LNCaP clone FGC (cell line): ENCODE results near the gene SH3YL1.

ENCODE experiments used
- DNase-seq: peaks from one replicate; pipeline ENCODE4 v3.0.0-alpha.2; 2011; ENCODE audit warnings: low read depth
- H3K4me3 ChIP-seq: 2 replicates; pipeline ENCODE4 v1.5.1; 2011; ENCODE audit warnings: mild to moderate bottlenecking, low read depth, low read length, control low read depth
- TF ChIP-seq, protein P1 (sequence below): IDR thresholded peaks from 2 replicates; pipeline ENCODE4 v1.5.1; 2012; ENCODE audit warnings: mild to moderate bottlenecking; ENCODE audit not compliant: control insufficient read depth, insufficient read depth; ENCODE audit errors: extremely low read depth

The SH3YL1 gene

DNA sequence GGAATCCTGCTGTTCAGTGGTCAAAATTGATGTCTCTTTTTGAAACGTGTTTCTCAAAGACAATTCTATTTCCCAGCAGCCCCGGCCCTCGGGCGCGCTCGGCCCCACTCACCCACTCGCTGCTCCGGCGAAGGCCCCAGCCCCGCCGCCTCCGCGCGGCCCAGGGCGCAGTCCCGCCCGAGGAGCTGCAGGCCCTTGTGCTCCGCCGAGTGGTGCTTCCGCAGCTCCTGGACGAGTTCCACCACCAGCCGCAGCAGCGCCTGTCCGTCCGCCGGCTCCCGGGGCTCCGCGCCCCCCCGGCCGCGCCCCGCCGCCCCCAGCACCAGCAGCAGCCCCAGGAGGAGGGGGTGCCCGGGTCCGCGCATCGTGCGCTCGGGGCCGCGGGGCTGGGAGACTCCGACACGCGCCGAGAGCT is 23.6 kb upstream of the SH3YL1 start:
- DNase-seq, result no peak
- TF ChIP-seq, protein P1, sequence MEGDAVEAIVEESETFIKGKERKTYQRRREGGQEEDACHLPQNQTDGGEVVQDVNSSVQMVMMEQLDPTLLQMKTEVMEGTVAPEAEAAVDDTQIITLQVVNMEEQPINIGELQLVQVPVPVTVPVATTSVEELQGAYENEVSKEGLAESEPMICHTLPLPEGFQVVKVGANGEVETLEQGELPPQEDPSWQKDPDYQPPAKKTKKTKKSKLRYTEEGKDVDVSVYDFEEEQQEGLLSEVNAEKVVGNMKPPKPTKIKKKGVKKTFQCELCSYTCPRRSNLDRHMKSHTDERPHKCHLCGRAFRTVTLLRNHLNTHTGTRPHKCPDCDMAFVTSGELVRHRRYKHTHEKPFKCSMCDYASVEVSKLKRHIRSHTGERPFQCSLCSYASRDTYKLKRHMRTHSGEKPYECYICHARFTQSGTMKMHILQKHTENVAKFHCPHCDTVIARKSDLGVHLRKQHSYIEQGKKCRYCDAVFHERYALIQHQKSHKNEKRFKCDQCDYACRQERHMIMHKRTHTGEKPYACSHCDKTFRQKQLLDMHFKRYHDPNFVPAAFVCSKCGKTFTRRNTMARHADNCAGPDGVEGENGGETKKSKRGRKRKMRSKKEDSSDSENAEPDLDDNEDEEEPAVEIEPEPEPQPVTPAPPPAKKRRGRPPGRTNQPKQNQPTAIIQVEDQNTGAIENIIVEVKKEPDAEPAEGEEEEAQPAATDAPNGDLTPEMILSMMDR, result no peak
- H3K4me3 ChIP-seq, result no peak overlapping the region

DNA sequence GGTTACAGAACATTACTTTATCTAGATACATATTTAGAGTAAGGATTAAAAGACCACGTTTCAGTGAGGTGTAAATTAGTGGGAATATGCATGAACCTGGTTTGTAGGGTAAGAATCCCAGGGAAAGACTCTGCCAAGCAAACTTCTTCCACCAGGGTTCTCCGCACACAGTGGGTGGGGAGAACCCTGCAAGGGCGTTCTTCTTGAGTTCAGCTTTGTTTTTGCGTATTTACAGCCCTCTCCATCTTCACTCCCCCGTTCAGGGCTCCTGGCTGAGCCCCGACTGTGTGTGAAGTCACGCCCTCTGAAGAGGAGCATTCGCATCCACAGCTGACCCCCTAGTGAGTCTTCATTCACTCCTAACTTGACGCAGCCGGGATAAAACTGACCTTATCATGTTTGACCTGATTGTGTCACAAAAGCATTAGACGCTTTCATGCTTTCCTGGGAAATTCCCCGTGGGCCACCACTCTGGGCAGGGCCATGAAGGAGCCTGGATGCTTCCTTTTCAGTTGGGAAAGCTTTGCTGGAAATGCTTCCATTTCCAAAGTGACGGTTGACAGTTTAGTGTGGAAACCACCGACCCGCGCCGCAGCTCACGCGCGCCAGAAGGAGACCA is 23.1 kb upstream of the SH3YL1 start:
- TF ChIP-seq, protein P1, result no peak
- DNase-seq, result no peak
- no peak overlapping the region for H3K4me3 ChIP-seq

DNA sequence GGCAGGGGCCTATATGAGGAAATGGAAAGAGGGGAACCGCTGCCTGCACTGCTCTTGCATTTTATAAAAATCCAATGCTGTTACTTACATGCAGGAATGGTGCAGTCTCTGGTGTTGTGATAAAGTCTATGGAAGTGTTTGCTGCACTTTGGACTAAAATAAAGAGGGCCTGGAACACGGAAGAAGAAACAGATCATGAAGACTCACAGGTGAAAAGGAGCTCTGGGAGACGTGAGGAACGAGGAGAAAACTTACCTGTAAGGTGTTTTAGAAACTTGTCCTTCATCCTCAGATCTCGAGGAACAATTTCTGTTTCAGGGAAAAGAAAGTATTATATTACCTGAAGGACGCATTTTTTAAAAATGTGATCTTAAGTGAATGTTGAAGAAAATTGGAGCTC is 22.2 kb upstream of the SH3YL1 start:
- no peak overlapping the region for H3K4me3 ChIP-seq
- DNase-seq, result no peak
- TF ChIP-seq, protein P1, result no peak

DNA sequence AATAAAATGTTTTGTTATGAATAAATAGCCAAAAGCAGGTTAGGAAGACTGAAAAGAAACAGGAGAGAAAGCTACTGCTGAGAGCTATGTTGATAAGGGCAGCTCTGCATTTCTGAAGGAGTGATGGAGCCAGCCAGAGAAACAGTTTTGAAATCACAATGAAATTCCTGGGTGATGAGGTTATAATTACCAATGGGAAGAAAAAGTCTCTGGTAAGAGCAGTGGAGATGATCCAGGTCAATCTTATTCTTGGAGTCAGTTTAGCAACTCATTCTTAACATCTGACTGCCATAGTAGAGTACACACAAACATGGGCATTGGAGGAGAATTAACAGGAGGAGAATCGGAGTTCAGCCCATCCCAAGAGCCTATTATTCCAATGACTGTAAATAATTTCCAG is 21.7 kb upstream of the SH3YL1 start:
- TF ChIP-seq, protein P1, result no peak
- DNase-seq, result no peak

DNA sequence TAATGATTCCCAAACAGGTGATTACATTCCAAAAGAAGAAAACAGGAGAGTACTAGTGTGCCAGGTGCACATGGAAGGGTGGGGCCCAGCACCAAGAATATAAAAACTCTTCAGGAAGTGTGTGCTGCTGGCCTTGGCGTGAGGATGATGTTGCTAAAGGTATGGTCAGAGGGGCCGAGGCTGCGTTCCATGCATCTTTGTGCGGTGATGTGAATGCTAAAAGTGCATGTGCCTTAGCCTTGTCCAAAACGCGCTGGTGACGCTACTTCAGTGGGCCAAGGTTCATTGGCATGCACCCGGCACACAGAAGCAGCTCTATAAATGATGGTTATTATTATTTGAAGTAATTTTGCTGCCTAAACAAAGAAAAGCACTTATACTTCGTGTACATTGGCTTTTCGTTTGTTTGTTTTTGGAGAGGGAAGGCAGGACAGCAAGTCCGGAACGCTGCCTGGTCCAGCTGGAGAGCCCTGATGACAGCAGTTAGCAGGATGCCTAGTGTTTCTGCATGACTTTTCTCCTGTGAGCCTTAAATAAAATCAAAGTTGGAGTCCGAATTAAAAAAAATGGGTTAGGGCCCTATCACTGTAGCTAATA is 21.2 kb upstream of the SH3YL1 start:
- H3K4me3 ChIP-seq, result no peak overlapping the region
- DNase-seq, result peak; percentile 87
- TF ChIP-seq, protein P1, result no peak

More for the DNA sequence above, 21.7 kb upstream of the SH3YL1 start:
- no peak overlapping the region for H3K4me3 ChIP-seq

DNA sequence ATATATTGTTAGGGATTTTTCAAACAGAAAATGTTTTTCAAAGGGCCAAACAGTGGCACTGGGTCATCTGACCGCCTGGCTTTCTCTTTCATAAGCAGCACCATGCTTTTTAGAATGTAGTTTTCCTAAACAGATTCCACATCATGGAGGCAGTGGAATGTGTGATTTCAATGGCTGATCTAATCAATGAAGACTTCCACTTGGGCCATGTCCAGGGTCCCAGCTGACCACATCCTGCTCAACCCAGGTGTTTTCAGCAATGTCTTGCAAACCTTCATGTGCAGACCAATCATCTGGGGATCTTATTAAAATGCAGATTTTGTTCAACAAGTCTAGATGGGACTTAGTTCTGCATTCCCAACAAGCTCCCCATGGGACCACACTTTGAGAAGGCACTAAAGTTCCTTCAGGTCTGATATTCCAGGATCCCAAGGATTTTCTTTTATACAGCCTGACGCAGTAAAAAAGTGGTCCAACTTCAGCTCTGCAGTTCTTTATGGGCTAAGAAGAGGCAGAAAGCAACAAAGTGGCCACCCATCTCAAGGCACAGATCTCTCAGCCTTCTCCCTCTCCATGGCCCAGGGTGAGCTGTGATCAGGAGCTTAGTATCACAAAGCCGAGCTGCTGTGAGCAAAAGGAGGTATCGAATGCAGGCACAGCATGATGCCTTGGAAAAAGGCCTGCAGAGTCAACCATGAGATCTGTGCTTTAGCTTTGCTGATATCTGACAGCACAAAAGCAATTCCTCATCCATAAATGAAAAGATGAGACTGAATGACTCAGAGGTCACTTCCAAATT is 20.4 kb upstream of the SH3YL1 start:
- TF ChIP-seq, protein P1, result no peak
- H3K4me3 ChIP-seq, result no peak overlapping the region
- DNase-seq, result no peak
